ENCODE results near the gene MRGPRF. TPM values are rescaled to one million over a fixed set of nuclear protein-coding genes. Genes with fewer than 3 reads are reported as not detected.

MRGPRF gene
- total RNA-seq, 4 donors from 2014 or later: 34.2 to 67.9 (median 46.3) TPM

GRCh38 chr11:68999093-68999747 is 13.8 kb downstream of the MRGPRF start:
- no peak for DNase-seq (ENCODE audit: low spot score in 2 of 2)
- Histone ChIP-seq H3K27me3 (no peaks in the 10 kb centered on the region), H3K9me3 (no peaks in the 10 kb centered on the region), H3K27ac (peak overlapping the region in 3 of 4 donors; percentile 53 to 95 (median 91)), H3K36me3 (peaks cover 0 to 4% (median 0%) of the 10 kb centered on the region in 3 donors), H3K4me3 (no peak overlapping the region), H3K4me1 (peaks cover 0 to 69% (median 50%) of the 10 kb centered on the region in 4 donors)
- 85 to 86% methylated on average over 8 of the region's 8 CpGs for WGBS, 2 donors
- TF ChIP-seq POLR2A (IDR thresholded peaks at IDR 0.05): no peak
- no peak for TF ChIP-seq EP300 (IDR thresholded peaks at IDR 0.05)
- TF ChIP-seq CTCF (IDR thresholded peaks at IDR 0.05): no peak

GRCh38 chr11:68998390-68998911 is 14.6 kb downstream of the MRGPRF start:
- 31 to 32% methylated on average over 12 to 13 of the region's 13 CpGs for WGBS, 2 donors
- H3K27me3 ChIP-seq: no peaks in the 10 kb centered on the region
- peaks cover 0 to 66% (median 50%) of the 10 kb centered on the region in 4 donors for H3K4me1 ChIP-seq
- no peaks in the 10 kb centered on the region for H3K9me3 ChIP-seq
- peak overlapping the region in 3 of 4 donors; percentile 53 to 95 (median 91) for H3K27ac ChIP-seq
- TF ChIP-seq POLR2A (IDR thresholded peaks at IDR 0.05) (no peak), CTCF (IDR thresholded peaks at IDR 0.05) (no peak), EP300 (IDR thresholded peaks at IDR 0.05) (no peak)
- H3K4me3 ChIP-seq: no peak overlapping the region
- no peaks in the 10 kb centered on the region for H3K36me3 ChIP-seq
- peak in 1 of 2 donors; percentile 9 for DNase-seq (ENCODE audit: low spot score in 2 of 2)

GRCh38 chr11:68997995-68998348 is 15.1 kb downstream of the MRGPRF start:
- Histone ChIP-seq H3K9me3 (no peaks in the 10 kb centered on the region), H3K4me1 (peaks cover 0 to 61% (median 48%) of the 10 kb centered on the region in 4 donors), H3K27me3 (no peaks in the 10 kb centered on the region), H3K4me3 (no peak overlapping the region), H3K27ac (peak overlapping the region in 3 of 4 donors; percentile 53 to 95 (median 91)), H3K36me3 (no peaks in the 10 kb centered on the region)
- DNase-seq (ENCODE audit: low spot score in 2 of 2): no peak
- TF ChIP-seq CTCF (IDR thresholded peaks at IDR 0.05) (no peak), EP300 (IDR thresholded peaks at IDR 0.05) (no peak), POLR2A (IDR thresholded peaks at IDR 0.05) (no peak)

DNA sequence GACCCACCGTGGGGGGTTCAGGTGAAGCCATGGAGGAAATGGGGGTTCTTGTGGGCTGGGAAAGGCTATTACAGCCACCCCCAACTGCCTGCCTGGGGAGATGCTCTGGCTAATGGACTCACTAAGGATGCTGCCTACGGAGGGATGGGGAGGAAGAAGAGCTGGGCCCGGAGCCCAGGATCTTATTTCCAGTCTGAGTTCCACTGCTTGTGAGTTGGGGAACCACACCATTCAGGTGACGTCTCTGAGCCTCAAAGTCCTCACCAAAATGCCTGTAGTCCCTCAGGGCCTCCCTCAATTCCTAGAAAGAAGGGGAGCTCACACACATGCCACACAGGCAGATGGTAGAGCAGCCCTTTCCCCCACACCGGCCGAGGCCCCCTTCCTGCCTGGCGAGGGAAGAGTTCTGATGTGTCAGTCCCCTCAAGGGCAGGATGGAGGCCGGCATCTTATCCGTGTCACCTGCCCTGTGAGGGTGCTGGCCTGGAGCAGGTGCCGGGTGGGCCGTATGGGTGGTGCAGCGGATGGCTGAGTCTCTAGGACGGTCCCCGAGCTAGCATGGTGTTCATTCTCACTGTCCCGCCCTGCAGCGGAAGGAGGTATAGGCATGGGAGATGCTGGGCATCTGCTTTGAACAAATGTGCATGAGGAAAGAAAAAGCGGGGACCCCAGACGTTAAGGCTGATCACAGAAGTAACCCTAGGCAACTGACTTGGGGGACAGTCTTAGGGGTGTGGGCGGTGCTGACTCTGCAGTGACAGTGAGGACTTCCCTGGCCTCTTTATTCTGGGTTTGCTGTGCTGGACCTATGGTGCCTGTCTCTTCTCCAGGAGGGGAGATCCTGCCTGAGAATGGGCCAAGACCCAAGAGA is 15.7 kb downstream of the MRGPRF start:
- Histone ChIP-seq H3K9me3 (no peaks in the 10 kb centered on the region), H3K4me3 (no peak overlapping the region), H3K4me1 (peaks cover 0 to 55% (median 42%) of the 10 kb centered on the region in 4 donors), H3K36me3 (no peaks in the 10 kb centered on the region), H3K27ac (peak overlapping the region in 2 of 4 donors; percentile 22 to 95), H3K27me3 (no peaks in the 10 kb centered on the region)
- DNase-seq (ENCODE audit: low spot score in 2 of 2): peak in 1 of 2 donors; percentile 10
- no peak for TF ChIP-seq EP300 (IDR thresholded peaks at IDR 0.05)
- TF ChIP-seq CTCF (IDR thresholded peaks at IDR 0.05): no peak
- no peak for TF ChIP-seq POLR2A (IDR thresholded peaks at IDR 0.05)
- WGBS, 2 donors: 82 to 86% methylated on average over 19 of the region's 19 CpGs
